ENCODE data around the gene UBAP2. TPM values are rescaled to one million over a fixed set of nuclear protein-coding genes. Genes with fewer than 3 reads are reported as not detected.

UBAP2 gene
- total RNA-seq, 1 donor from 2014 or later: 23.4 TPM

Other genes with a start within 250 kb of the UBAP2 start
- gene UBE2R2, start 231.7 kb downstream of the UBAP2 start, total RNA-seq: 25.5 TPM
- 39.5 TPM for gene DCAF12, start 77.8 kb upstream of the UBAP2 start, total RNA-seq
- 63.9 TPM for gene UBAP1, start 130.2 kb upstream of the UBAP2 start, total RNA-seq

Measured in esophagus mucosa (tissue), 1 donor.